ENCODE measurements around the gene NINL. TPM values are rescaled to one million over a fixed set of nuclear protein-coding genes. Genes with fewer than 3 reads are reported as not detected.
"Not testable (repeated sequence)": the region's sequence is repeated elsewhere in the genome, so short reads cannot be mapped to it uniquely, and the experiment has no call there.

Gene NINL
- total RNA-seq, 1 experiment from 2014 or later = not detected

DNA sequence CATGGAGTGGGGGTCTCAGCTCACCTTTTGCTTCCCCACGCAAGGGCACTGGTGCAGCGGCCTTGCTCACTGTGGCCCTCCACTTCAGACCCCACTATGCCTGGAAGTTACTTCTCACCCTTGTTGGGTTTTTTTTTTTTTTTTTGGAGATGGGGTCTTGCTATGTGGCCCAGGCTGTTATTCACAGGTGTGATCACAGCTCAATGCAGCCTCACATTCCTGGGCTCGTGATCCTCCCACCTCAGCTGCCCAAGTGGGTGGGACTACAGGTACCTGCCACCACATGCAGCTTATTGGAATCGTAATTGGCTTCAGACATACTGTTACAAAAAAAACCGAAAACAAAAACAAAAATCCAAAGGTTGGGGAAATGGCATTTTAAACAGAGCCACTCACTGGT is 32.4 kb downstream of the NINL start:
- no peak for DNase-seq (ENCODE audit: low read depth)

DNA sequence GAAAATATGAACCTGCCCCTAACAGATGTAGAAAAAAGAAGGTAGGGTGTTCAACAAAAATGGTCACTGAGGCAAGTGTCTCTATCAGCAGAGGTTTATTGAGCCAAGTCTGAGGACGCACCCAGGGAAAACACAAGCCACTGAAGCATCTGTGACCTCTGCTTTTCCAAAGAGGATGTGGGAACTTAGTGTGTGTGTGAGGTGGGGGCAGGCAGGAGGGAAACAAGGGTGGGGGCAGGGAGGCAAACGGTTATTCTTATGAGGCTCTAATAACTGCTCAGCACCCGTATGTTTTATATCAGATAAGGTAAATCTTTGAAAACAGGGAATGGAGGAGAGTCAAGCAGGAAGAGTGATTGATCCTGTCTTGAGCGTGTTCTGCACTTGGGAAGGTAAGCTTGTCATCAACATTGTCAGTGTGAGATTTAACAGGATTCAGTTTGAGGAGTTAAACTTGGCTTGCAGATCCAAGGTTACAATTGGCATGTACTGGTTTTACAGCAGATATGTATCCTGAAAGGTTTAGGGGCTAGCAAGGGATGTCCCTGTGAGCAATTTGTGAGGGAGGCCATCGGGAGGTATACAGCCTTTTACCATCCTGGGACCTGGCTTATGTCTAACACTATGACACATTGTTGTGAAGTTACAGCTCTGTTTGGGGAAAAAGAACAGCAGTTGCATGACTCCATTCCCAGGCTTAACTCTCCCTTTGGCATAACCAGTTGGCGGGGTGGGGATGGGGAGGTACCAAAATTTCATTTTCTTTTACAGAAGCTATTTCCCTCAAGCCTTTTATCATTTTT is 33.7 kb downstream of the NINL start:
- no peak for DNase-seq (ENCODE audit: low read depth)

DNA sequence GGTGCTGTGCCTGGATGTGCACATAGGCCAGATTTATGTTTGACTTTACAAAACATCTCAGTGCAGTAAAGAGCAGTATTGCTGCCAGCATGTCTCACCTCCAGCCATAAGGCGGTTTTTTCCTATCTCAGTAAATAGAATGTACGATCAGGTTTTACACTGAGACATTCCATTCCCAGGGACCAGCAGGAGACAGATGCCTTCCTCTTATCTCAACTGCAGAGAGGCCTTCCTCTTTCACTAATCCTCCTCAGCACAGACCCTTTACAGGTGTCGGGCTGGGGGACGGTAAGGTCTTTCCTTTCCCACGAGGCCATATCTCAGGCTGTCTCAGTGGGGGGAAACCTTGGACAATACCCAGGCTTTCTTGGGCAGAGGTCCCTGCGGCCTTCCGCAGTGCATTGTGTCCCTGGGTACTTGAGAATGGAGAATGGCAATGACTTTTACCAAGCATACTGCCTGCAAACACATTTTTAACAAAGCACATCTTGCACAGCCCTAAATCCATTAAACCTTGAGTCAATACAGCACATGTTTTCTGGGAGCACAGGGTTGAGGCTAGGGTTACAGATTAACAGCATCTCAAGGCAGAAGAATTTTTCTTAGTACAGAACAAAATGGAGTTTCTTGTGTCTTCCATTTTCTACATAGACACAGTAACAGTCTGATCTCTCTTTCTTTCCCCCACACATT is 34.5 kb downstream of the NINL start:
- not testable (repeated sequence) for DNase-seq (ENCODE audit: low read depth)

- DNase-seq (ENCODE audit: low read depth) = no peak
Measured at GRCh38 chr20:25549843-25550477, 35.4 kb downstream of the NINL start.

DNA sequence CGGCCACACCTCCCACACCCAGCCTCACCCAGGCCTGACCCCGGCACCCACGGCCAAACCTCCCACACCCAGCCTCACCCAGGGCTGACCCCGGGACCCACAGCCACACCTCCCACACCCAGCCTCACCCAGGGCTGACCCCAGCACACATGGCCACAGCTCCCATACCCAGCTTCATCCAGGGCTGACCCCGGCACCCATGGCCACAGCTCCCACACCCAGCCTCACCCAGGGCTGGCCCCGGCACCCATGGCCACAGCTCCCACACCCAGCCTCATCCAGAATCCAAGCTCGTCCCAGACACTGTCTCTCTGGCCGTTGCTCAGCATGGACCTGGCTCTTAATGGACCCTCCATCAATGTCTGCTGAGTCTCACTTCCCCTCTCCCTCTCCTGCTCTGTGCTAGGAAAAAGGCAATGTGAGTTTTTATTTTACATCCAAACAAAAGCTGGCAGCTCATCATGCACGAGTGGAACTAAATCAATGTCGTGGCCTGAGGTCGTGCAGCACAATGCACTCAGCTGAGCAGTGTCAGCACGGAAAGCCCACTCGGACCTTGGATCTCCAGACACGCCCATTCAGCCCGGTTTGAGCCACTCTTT is 36.1 kb downstream of the NINL start:
- DNase-seq (ENCODE audit: low read depth) = no peak

DNA sequence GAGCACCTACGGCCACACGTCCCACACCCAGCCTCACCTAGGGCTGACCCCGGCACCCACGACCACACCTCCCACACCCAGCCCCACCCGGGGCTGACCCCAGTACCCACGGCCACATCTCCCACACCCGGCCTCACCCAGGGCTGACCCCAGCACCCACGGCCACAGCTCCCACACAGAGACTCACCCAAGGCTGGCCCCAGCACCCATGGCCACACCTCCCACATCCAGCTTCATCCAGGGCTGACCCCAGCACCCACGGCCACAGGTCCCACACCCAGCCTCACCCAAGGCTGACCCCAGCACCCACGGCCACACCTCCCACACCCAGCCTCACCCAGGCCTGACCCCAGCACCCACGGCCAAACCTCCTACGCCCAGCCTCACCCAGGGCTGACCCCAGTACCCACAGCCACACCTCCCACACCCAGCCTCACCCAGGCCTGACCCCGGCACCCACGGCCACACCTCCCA is 36.7 kb downstream of the NINL start:
- no peak for DNase-seq (ENCODE audit: low read depth)

- no peak for DNase-seq (ENCODE audit: low read depth)
Measured at GRCh38 chr20:25547999-25548398, 37.3 kb downstream of the NINL start.

DNA sequence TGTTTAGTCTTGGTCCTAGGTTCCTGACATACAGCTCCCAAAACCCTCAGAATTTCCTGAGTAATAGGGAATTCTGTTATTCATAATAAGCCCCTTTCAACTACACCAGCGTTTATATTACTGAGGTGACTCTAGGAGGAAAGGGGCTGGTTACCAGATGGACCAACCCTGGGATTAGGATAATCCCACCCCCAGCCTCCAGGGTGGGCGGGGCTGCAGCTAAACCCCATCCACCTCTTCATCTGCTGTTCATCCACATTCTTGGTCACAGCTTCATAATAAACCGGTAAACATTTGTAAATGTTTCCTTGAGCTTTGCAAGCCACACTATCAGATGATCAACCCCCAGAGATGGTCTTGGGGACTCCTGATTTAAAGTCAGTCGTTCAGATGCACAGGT is 38.3 kb downstream of the NINL start:
- no peak for DNase-seq (ENCODE audit: low read depth)

- DNase-seq (ENCODE audit: low read depth) = no peak
Measured at GRCh38 chr20:25546048-25546447, 39.3 kb downstream of the NINL start.

DNA sequence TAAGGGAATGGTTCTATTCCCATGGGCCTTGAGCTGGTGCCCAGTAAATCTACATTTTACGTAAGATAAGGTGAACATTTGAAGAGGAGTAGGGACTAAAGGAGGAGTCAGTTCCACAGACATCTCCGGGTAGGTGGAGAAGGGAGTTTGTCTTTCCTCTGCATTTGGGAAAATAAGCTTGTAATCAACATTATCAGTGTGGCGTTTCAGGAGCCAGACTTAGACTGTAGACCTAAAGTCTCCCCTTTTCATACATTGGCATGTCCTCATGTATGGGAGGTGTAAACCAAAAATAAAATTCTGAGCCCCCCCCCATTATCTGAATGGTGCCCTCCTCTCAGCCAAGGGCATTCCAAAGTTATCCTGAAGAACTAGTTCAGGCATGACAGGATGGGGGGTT is 40.2 kb downstream of the NINL start:
- DNase-seq (ENCODE audit: low read depth) = no peak

- no peak for DNase-seq (ENCODE audit: low read depth)
Measured at GRCh38 chr20:25544734-25545133, 40.6 kb downstream of the NINL start.

GRCh38 chr20:25544311-25544710 is 41.0 kb downstream of the NINL start:
- no peak for DNase-seq (ENCODE audit: low read depth)

- peak; percentile 42 for DNase-seq (ENCODE audit: low read depth)
Measured at GRCh38 chr20:25543068-25543467, 42.3 kb downstream of the NINL start.

DNA sequence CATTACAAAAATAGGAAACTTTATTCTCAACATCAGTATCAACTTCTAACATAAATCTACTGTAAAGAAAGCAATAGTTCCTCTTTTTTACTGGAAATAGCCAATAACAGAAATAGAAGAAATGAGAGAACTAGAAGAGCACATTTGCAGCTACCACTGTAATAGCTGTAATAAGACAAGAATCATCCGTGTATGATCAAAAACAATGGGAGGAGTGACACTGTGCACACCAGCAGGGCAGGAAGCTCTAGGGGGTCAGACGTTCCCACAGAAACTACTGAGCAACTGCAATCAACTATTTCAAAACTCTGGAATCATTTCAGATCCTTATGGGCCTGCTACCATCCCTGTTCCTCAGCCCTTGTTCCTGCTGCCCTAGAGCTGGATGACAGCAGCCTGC is 43.7 kb downstream of the NINL start:
- DNase-seq (ENCODE audit: low read depth) = no peak

DNA sequence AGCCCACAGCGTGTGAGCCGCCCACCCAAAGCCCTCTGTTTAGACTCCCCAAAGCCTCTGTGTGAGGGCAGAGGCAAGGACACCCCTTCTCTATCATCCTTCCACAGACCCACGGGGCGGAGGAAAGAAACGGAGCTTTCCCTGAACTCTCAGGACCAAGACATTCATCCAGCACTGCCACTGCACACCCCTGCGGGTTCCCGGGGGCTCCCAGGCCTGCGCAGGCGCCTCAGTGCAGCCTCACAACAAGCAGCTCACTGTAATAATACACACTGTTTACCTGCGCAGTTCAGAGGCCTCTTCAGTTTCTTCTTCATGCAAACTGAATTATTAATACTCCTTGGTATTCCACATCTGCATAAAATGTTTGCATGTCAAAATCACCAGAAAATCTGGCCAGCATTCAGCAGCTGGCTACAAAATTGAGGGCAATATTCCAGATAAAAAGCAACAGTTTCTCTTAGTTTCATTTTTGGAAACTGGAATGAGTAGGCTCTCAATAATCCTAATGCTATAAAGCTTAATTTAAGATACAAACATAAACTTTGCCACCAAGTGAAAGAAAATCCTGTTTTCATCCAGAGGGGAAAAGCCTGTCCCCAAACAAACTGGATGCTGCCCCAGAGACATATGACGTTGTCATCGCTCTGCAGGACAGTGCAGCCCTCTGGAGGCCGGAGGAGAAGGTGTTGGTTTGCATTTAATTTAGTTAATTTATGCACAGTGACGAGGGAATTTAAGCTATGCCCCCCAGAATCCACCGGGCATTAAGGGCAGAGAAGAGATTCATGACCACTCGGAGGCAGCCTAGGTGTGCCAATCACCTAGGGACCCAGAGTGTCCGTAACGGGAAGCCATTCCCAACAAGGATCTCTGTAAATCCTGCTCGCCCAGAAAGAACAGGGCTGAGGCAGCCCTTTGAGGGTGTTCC is 45.3 kb downstream of the NINL start:
- DNase-seq (ENCODE audit: low read depth) = peak; percentile 8

DNA sequence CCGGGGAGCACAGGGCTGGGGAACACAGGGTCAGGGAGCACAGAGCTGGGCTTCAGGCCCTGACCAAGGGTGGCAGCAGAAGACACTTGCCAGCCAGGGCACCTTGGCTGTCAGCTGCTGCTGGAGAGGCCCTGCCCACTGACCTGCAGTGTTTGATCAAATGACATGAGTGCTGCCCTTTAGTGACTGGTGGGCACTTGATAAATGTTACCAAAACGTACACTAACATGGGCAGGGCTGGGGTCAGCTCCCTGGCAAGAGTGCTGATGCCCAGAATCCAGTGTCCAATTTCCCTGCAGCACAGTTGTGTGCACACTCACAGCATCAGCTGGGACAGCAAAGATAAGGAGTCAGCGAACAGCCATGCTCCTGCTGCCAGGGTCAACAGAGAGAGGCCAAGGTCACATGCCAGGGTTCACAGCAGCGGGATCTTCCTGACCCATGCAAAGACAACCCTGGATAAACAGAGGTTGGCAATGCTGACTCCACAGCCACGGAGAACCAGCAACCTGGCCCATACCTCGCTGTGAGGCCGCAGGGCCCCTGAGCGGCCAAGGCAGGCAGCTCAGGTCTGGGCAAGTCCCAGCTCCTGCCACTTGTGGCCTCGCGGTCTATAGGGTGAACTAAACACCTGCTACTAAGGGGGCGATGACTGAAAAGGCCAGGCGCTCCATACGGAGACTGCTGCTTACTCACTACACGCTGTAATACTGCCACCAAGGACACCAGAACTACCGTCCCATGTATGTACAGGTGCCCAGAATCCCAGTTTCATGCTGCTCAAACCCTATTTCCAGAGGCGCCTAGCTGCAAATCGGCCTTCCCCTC is 46.3 kb downstream of the NINL start:
- DNase-seq (ENCODE audit: low read depth) = no peak

- DNase-seq (ENCODE audit: low read depth) = no peak
Measured at GRCh38 chr20:25537890-25538289, 47.4 kb downstream of the NINL start.

DNA sequence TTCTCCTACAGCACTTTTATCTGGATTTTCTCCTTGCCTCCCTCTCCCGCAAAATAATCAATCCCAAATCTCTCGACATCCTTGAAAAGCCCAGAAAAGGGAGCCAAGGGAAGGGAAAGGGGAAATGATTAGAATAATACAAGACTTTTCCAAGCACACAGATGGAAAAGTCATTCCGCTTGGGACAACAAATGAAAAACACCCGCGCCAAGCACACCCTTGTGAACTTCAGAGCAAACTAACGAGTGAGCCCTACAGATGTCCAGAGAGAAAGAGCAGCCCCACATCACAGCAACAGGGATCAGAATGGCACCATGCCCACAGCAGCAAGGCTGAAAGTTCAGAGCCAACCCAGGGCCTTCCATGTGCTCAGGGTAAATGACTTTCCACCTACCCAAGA is 49.6 kb downstream of the NINL start:
- no peak for DNase-seq (ENCODE audit: low read depth)

DNA sequence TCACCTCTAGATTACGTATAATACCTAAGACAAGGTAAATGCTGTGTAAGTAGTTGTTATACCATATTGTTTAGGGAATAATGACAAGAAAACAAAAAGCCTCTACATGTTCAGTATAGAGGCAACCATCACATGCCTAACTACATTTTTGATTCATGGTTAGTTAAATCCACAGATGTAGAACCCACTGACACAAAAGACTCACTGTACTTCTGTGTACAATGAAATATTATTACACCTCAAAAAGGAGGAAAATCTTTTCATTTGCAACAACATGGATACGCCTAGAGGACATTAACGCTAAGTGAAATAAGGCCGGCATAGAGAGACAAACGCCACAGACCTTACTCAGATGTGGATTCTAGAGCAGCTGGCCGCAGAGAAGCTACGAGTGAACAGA is 50.5 kb downstream of the NINL start:
- DNase-seq (ENCODE audit: low read depth) = no peak

Measured in HT1080 (cell line).